ENCODE measurements around the gene SUCO.

GRCh38 chr1:172485626-172486025, 47.3 kb upstream of the SUCO start:
- TF ChIP-seq CTCF (IDR thresholded peaks at IDR 0.05; ENCODE audit: insufficient read depth, low read depth, low read length) (no peak), EZH2 (IDR thresholded peaks at IDR 0.05; ENCODE audit: insufficient read depth, low read length) (no peak)

Data from astrocyte (in vitro differentiated cells and primary cell).